ENCODE results near the gene DCDC2C.

The DCDC2C gene

GRCh38 chr2:3661149-3661660 is 42.2 kb upstream of the DCDC2C start:
- TF ChIP-seq CREB1 (IDR thresholded peaks at IDR 0.05; ENCODE audit: low read depth) (no peak), RAD21 (IDR thresholded peaks at IDR 0.05; ENCODE audit: low read depth) (no peak), YY1 (IDR thresholded peaks at IDR 0.05; ENCODE audit: low read depth) (no peak), FOXM1 (IDR thresholded peaks at IDR 0.05; ENCODE audit: borderline replicate concordance, low read depth) (no peak), TEAD4 (IDR thresholded peaks at IDR 0.05) (no peak), NFIC (IDR thresholded peaks at IDR 0.05) (no peak), EGR1 (IDR thresholded peaks at IDR 0.05) (no peak), CEBPB (IDR thresholded peaks at IDR 0.05) (no peak), TAF1 (IDR thresholded peaks at IDR 0.05; ENCODE audit: low read depth) (no peak), ZBTB7A (IDR thresholded peaks at IDR 0.05; ENCODE audit: low read depth) (no peak), EP300 (IDR thresholded peaks at IDR 0.05; ENCODE audit: borderline replicate concordance) (no peak), TCF12 (IDR thresholded peaks at IDR 0.05; ENCODE audit: low read depth) (no peak)
- TF ChIP-seq, protein P1, sequence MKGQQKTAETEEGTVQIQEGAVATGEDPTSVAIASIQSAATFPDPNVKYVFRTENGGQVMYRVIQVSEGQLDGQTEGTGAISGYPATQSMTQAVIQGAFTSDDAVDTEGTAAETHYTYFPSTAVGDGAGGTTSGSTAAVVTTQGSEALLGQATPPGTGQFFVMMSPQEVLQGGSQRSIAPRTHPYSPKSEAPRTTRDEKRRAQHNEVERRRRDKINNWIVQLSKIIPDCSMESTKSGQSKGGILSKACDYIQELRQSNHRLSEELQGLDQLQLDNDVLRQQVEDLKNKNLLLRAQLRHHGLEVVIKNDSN (IDR thresholded peaks at IDR 0.05): no peak
- TF ChIP-seq, protein P2, sequence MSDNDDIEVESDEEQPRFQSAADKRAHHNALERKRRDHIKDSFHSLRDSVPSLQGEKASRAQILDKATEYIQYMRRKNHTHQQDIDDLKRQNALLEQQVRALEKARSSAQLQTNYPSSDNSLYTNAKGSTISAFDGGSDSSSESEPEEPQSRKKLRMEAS (IDR thresholded peaks at IDR 0.05): no peak

- TF ChIP-seq TAF1 (IDR thresholded peaks at IDR 0.05; ENCODE audit: low read depth) (no peak), FOXM1 (IDR thresholded peaks at IDR 0.05; ENCODE audit: borderline replicate concordance, low read depth) (no peak), TCF12 (IDR thresholded peaks at IDR 0.05; ENCODE audit: low read depth) (no peak), RAD21 (IDR thresholded peaks at IDR 0.05; ENCODE audit: low read depth) (no peak), CREB1 (IDR thresholded peaks at IDR 0.05; ENCODE audit: low read depth) (no peak), NFIC (IDR thresholded peaks at IDR 0.05) (no peak), REST (IDR thresholded peaks at IDR 0.05; ENCODE audit: low read depth) (no peak), EGR1 (IDR thresholded peaks at IDR 0.05) (no peak), EP300 (IDR thresholded peaks at IDR 0.05; ENCODE audit: borderline replicate concordance) (no peak)
- TF ChIP-seq, protein P1 (IDR thresholded peaks at IDR 0.05): no peak
- TF ChIP-seq, protein P2 (IDR thresholded peaks at IDR 0.05): no peak
Observed at GRCh38 chr2:3662239-3662638, 41.1 kb upstream of the DCDC2C start.

GRCh38 chr2:3664118-3664517 is 39.3 kb upstream of the DCDC2C start:
- TF ChIP-seq NFIC (IDR thresholded peaks at IDR 0.05) (no peak), EGR1 (IDR thresholded peaks at IDR 0.05) (no peak)

- TF ChIP-seq, protein P1 (IDR thresholded peaks at IDR 0.05): no peak
- no peak for TF ChIP-seq ZBTB7A (IDR thresholded peaks at IDR 0.05; ENCODE audit: low read depth)
Observed at GRCh38 chr2:3664925-3665324, 38.5 kb upstream of the DCDC2C start.

GRCh38 chr2:3665886-3666612 is 37.3 kb upstream of the DCDC2C start:
- TF ChIP-seq ZBTB7A (IDR thresholded peaks at IDR 0.05; ENCODE audit: low read depth) (no peak), EP300 (IDR thresholded peaks at IDR 0.05; ENCODE audit: borderline replicate concordance) (no peak), CREB1 (IDR thresholded peaks at IDR 0.05; ENCODE audit: low read depth) (no peak), EGR1 (IDR thresholded peaks at IDR 0.05) (no peak), RAD21 (IDR thresholded peaks at IDR 0.05; ENCODE audit: low read depth) (no peak), FOXM1 (IDR thresholded peaks at IDR 0.05; ENCODE audit: borderline replicate concordance, low read depth) (no peak), TCF12 (IDR thresholded peaks at IDR 0.05; ENCODE audit: low read depth) (no peak), YY1 (IDR thresholded peaks at IDR 0.05; ENCODE audit: low read depth) (no peak), REST (IDR thresholded peaks at IDR 0.05; ENCODE audit: low read depth) (no peak)
- TF ChIP-seq, protein P1 (IDR thresholded peaks at IDR 0.05): no peak
- TF ChIP-seq, protein P2 (IDR thresholded peaks at IDR 0.05): no peak

Data from Ishikawa (cell line).